Suppressor macrophage treated with lipopolysaccharide for 4 hours (primary cell): ENCODE results near the gene ZC3H12A.
A peak's percentile ranks its signal among the peaks of the same experiment; 100 is the strongest.

ENCODE experiments used
- DNase-seq: peaks from one replicate; pipeline ENCODE4 v3.0.0-alpha.2; 2020

ZC3H12A gene

GRCh38 chr1:37474046-37474696 lies at the start of gene ZC3H12A:
Gene ZC3H12A (plus strand): TSS chr1:37474580. CDS start chr1:37475497, 917 bp downstream.
- peak; percentile 99 for DNase-seq

GRCh38 chr1:37425221-37425620 lies 49.2 kb upstream of the ZC3H12A start:
- no peak for DNase-seq

GRCh38 chr1:37429029-37429428 lies 45.4 kb upstream of the ZC3H12A start:
- no peak for DNase-seq

- DNase-seq, result no peak
Observed at GRCh38 chr1:37430103-37430985, 44.0 kb upstream of the ZC3H12A start.

GRCh38 chr1:37432716-37433115 lies 41.7 kb upstream of the ZC3H12A start:
- no peak for DNase-seq

- DNase-seq, result no peak
Observed at GRCh38 chr1:37433171-37433570, 41.2 kb upstream of the ZC3H12A start.

- peak; percentile 76 for DNase-seq
Observed at GRCh38 chr1:37434292-37435225, 39.8 kb upstream of the ZC3H12A start.

GRCh38 chr1:37437087-37437486 lies 37.3 kb upstream of the ZC3H12A start:
- DNase-seq, result no peak

- DNase-seq, result no peak
Observed at GRCh38 chr1:37438037-37438868, 36.1 kb upstream of the ZC3H12A start.

GRCh38 chr1:37438869-37439343 lies 35.5 kb upstream of the ZC3H12A start:
- no peak for DNase-seq

- no peak for DNase-seq
Observed at GRCh38 chr1:37439349-37439995, 34.9 kb upstream of the ZC3H12A start.

- no peak for DNase-seq
Observed at GRCh38 chr1:37441490-37441889, 32.9 kb upstream of the ZC3H12A start.

GRCh38 chr1:37442139-37442538 lies 32.2 kb upstream of the ZC3H12A start:
- DNase-seq, result no peak

GRCh38 chr1:37442644-37443043 lies 31.7 kb upstream of the ZC3H12A start:
- DNase-seq, result no peak

GRCh38 chr1:37446874-37447273 lies 27.5 kb upstream of the ZC3H12A start:
- DNase-seq, result no peak

- no peak for DNase-seq
Observed at GRCh38 chr1:37448185-37448584, 26.2 kb upstream of the ZC3H12A start.

- DNase-seq, result no peak
Observed at GRCh38 chr1:37448691-37449417, 25.5 kb upstream of the ZC3H12A start.

GRCh38 chr1:37449936-37450335 lies 24.4 kb upstream of the ZC3H12A start:
- peak; percentile 66 for DNase-seq

- no peak for DNase-seq
Observed at GRCh38 chr1:37452416-37452815, 22.0 kb upstream of the ZC3H12A start.

GRCh38 chr1:37453647-37454046 lies 20.7 kb upstream of the ZC3H12A start:
- no peak for DNase-seq

GRCh38 chr1:37455516-37455915 lies 18.9 kb upstream of the ZC3H12A start:
- no peak for DNase-seq
